BE2C (cell line): Measurements from ENCODE around the gene TSPAN16.

Experiments
- DNase-seq: peaks from one replicate; pipeline ENCODE4 v3.0.0-alpha.2; 2020
- H3K27me3 ChIP-seq: fragments of 250-450 bp; sonication (Bioruptor Pico); 2 replicates; pipeline ENCODE4 v1.5.1; 2020; ENCODE audit warnings: mild to moderate bottlenecking
- H3K36me3 ChIP-seq: fragments of 250-450 bp; sonication (Bioruptor Pico); 2 replicates; pipeline ENCODE4 v1.5.1; 2020; ENCODE audit warnings: mild to moderate bottlenecking
- H3K4me1 ChIP-seq: fragments of 250-450 bp; sonication (Bioruptor Pico); 2 replicates; pipeline ENCODE4 v1.5.1; 2020
- H3K4me3 ChIP-seq: 2 replicates; pipeline ENCODE4 v1.5.1; 2011; ENCODE audit warnings: low read depth, low read length
- H3K9me3 ChIP-seq: fragments of 250-450 bp; sonication (Bioruptor Pico); 2 replicates; pipeline ENCODE4 v1.5.1; 2020
- CTCF ChIP-seq: IDR thresholded peaks from 2 replicates; pipeline ENCODE4 v1.5.1; 2012; ENCODE audit warnings: mild to moderate bottlenecking, low read depth, low read length

Gene TSPAN16

GRCh38 chr19:11274533-11275086 is 21.4 kb upstream of the TSPAN16 start:
- Histone ChIP-seq H3K4me1 (no peaks in the 10 kb centered on the region), H3K9me3 (no peaks in the 10 kb centered on the region), H3K4me3 (no peak overlapping the region), H3K27me3 (no peaks in the 10 kb centered on the region), H3K36me3 (no peaks in the 10 kb centered on the region)
- no peak for DNase-seq
- no peak for TF ChIP-seq CTCF

- no peaks in the 10 kb centered on the region for H3K36me3 ChIP-seq
- H3K9me3 ChIP-seq: no peaks in the 10 kb centered on the region
- H3K4me3 ChIP-seq: no peak overlapping the region
- H3K27me3 ChIP-seq: no peaks in the 10 kb centered on the region
- DNase-seq: no peak
- TF ChIP-seq CTCF: no peak
- no peaks in the 10 kb centered on the region for H3K4me1 ChIP-seq
Measured at GRCh38 chr19:11278670-11279069, 17.3 kb upstream of the TSPAN16 start.

- H3K4me1 ChIP-seq: no peaks in the 10 kb centered on the region
- DNase-seq: no peak
- no peaks in the 10 kb centered on the region for H3K27me3 ChIP-seq
- H3K4me3 ChIP-seq: no peak overlapping the region
- no peaks in the 10 kb centered on the region for H3K36me3 ChIP-seq
- no peak for TF ChIP-seq CTCF
- no peaks in the 10 kb centered on the region for H3K9me3 ChIP-seq
Measured at GRCh38 chr19:11279505-11280236, 16.3 kb upstream of the TSPAN16 start.

- Histone ChIP-seq H3K4me1 (no peaks in the 10 kb centered on the region), H3K9me3 (no peaks in the 10 kb centered on the region), H3K36me3 (no peaks in the 10 kb centered on the region), H3K27me3 (no peaks in the 10 kb centered on the region), H3K4me3 (no peak overlapping the region)
- no peak for TF ChIP-seq CTCF
- DNase-seq: no peak
Measured at GRCh38 chr19:11281356-11282049, 14.5 kb upstream of the TSPAN16 start.

GRCh38 chr19:11284515-11284914 is 11.4 kb upstream of the TSPAN16 start:
- no peak overlapping the region for H3K4me3 ChIP-seq
- H3K9me3 ChIP-seq: no peaks in the 10 kb centered on the region
- no peaks in the 10 kb centered on the region for H3K27me3 ChIP-seq
- H3K4me1 ChIP-seq: no peaks in the 10 kb centered on the region
- H3K36me3 ChIP-seq: no peaks in the 10 kb centered on the region
- no peak for DNase-seq
- no peak for TF ChIP-seq CTCF

- H3K4me1 ChIP-seq: no peaks in the 10 kb centered on the region
- H3K27me3 ChIP-seq: no peaks in the 10 kb centered on the region
- no peaks in the 10 kb centered on the region for H3K36me3 ChIP-seq
- H3K9me3 ChIP-seq: no peaks in the 10 kb centered on the region
- H3K4me3 ChIP-seq: no peak overlapping the region
- DNase-seq: no peak
- no peak for TF ChIP-seq CTCF
Measured at GRCh38 chr19:11286312-11286974, 9.5 kb upstream of the TSPAN16 start.
